ENCODE measurements around the gene HSFX4. TPM values are rescaled to one million over a fixed set of nuclear protein-coding genes. Genes with fewer than 3 reads are reported as not detected.
"Not testable (repeated sequence)": the region's sequence is repeated elsewhere in the genome, so short reads cannot be mapped to it uniquely, and the experiment has no call there.

Gene HSFX4
- not detected for total RNA-seq

- not testable (repeated sequence) for H3K27ac Mint-ChIP-seq, H3K36me3 Mint-ChIP-seq, H3K27me3 Mint-ChIP-seq, DNase-seq, H3K9me3 Mint-ChIP-seq, H3K4me3 Mint-ChIP-seq, H3K4me1 Mint-ChIP-seq
These were observed at the start of gene HSFX4 for GRCh38 chrX:149929400-149929799. Gene HSFX4 (plus strand): TSS chrX:149929573. CDS start chrX:149929645, 72 bp downstream.

- no peaks in the 10 kb centered on the region for H3K9me3 Mint-ChIP-seq
- H3K36me3 Mint-ChIP-seq, result no peaks in the 10 kb centered on the region
- no peaks in the 10 kb centered on the region for H3K4me1 Mint-ChIP-seq
- no peak within 1 kb of the TSS for H3K27ac Mint-ChIP-seq
- H3K27me3 Mint-ChIP-seq, result peaks cover 5% of the 10 kb centered on the region
- no peak within 1 kb of the TSS for H3K4me3 Mint-ChIP-seq
- no peak for DNase-seq
These were observed 48.2 kb upstream of the HSFX4 start, which contains the start of gene MAGEA8 for GRCh38 chrX:149881081-149881711. Gene MAGEA8 (plus strand): TSS chrX:149881183. CDS start chrX:149884273, 3,090 bp downstream.

GRCh38 chrX:149890828-149891227 is 38.5 kb upstream of the HSFX4 start:
- not testable (repeated sequence) for H3K27ac Mint-ChIP-seq, H3K27me3 Mint-ChIP-seq, H3K4me1 Mint-ChIP-seq, H3K36me3 Mint-ChIP-seq, DNase-seq, H3K9me3 Mint-ChIP-seq, H3K4me3 Mint-ChIP-seq

- H3K4me3 Mint-ChIP-seq, result no peak overlapping the region
- DNase-seq, result no peak
- peaks cover 15% of the 10 kb centered on the region for H3K4me1 Mint-ChIP-seq
- H3K27ac Mint-ChIP-seq, result no peak overlapping the region
- peaks cover 5% of the 10 kb centered on the region for H3K9me3 Mint-ChIP-seq
- H3K27me3 Mint-ChIP-seq, result no peaks in the 10 kb centered on the region
- H3K36me3 Mint-ChIP-seq, result peaks cover 2% of the 10 kb centered on the region
These were observed 30.8 kb upstream of the HSFX4 start for GRCh38 chrX:149898554-149898953.

GRCh38 chrX:149903889-149904748 is 25.3 kb upstream of the HSFX4 start:
- Mint-ChIP-seq H3K27me3 (no peaks in the 10 kb centered on the region), H3K27ac (peak overlapping the region; percentile 76), H3K4me3 (peak overlapping the region; percentile 55), H3K9me3 (peaks cover 2% of the 10 kb centered on the region), H3K36me3 (peaks cover 3% of the 10 kb centered on the region), H3K4me1 (peaks cover 9% of the 10 kb centered on the region)
- DNase-seq, result no peak

- DNase-seq, result no peak
- Mint-ChIP-seq H3K27ac (no peak overlapping the region), H3K36me3 (peaks cover 7% of the 10 kb centered on the region), H3K27me3 (no peaks in the 10 kb centered on the region), H3K9me3 (peaks cover 6% of the 10 kb centered on the region), H3K4me1 (peaks cover 4% of the 10 kb centered on the region), H3K4me3 (no peak overlapping the region)
These were observed 21.1 kb upstream of the HSFX4 start for GRCh38 chrX:149908308-149908707.

GRCh38 chrX:149908727-149909126 is 20.6 kb upstream of the HSFX4 start:
- Mint-ChIP-seq H3K4me1 (peaks cover 4% of the 10 kb centered on the region), H3K4me3 (no peak overlapping the region), H3K9me3 (peaks cover 8% of the 10 kb centered on the region)

GRCh38 chrX:149909324-149910177 is 19.8 kb upstream of the HSFX4 start:
- H3K4me1 Mint-ChIP-seq, result no peaks in the 10 kb centered on the region
- H3K4me3 Mint-ChIP-seq, result no peak overlapping the region
- H3K36me3 Mint-ChIP-seq, result peaks cover 7% of the 10 kb centered on the region
- DNase-seq, result no peak
- peaks cover 11% of the 10 kb centered on the region for H3K9me3 Mint-ChIP-seq
- no peak overlapping the region for H3K27ac Mint-ChIP-seq
- H3K27me3 Mint-ChIP-seq, result no peaks in the 10 kb centered on the region

More at GRCh38 chrX:149908727-149909126, 20.6 kb upstream of the HSFX4 start:
- Mint-ChIP-seq H3K27me3 (no peaks in the 10 kb centered on the region), H3K27ac (no peak overlapping the region), H3K36me3 (peaks cover 7% of the 10 kb centered on the region)
- no peak for DNase-seq

GRCh38 chrX:149910178-149910695 is 19.1 kb upstream of the HSFX4 start:
- Mint-ChIP-seq H3K9me3 (peaks cover 11% of the 10 kb centered on the region), H3K27me3 (no peaks in the 10 kb centered on the region), H3K4me3 (no peak overlapping the region), H3K36me3 (peaks cover 7% of the 10 kb centered on the region), H3K27ac (no peak overlapping the region), H3K4me1 (no peaks in the 10 kb centered on the region)
- no peak for DNase-seq

GRCh38 chrX:149916745-149917392 is 12.5 kb upstream of the HSFX4 start:
- peaks cover 10% of the 10 kb centered on the region for H3K4me1 Mint-ChIP-seq
- no peak overlapping the region for H3K4me3 Mint-ChIP-seq
- H3K27ac Mint-ChIP-seq, result peak overlapping the region; percentile 58
- H3K9me3 Mint-ChIP-seq, result peaks cover 9% of the 10 kb centered on the region
- DNase-seq, result no peak
- H3K27me3 Mint-ChIP-seq, result no peaks in the 10 kb centered on the region
- H3K36me3 Mint-ChIP-seq, result peaks cover 4% of the 10 kb centered on the region

- not testable (repeated sequence) for DNase-seq, H3K27me3 Mint-ChIP-seq, H3K36me3 Mint-ChIP-seq, H3K4me3 Mint-ChIP-seq, H3K4me1 Mint-ChIP-seq, H3K9me3 Mint-ChIP-seq, H3K27ac Mint-ChIP-seq
These were observed 5.5 kb upstream of the HSFX4 start for GRCh38 chrX:149923836-149924235.

GRCh38 chrX:149924434-149924833 is 4.9 kb upstream of the HSFX4 start:
- not testable (repeated sequence) for H3K4me3 Mint-ChIP-seq, DNase-seq, H3K27me3 Mint-ChIP-seq, H3K9me3 Mint-ChIP-seq, H3K27ac Mint-ChIP-seq, H3K36me3 Mint-ChIP-seq, H3K4me1 Mint-ChIP-seq

- not testable (repeated sequence) for H3K36me3 Mint-ChIP-seq, H3K27ac Mint-ChIP-seq, H3K4me1 Mint-ChIP-seq, DNase-seq, H3K4me3 Mint-ChIP-seq, H3K27me3 Mint-ChIP-seq, H3K9me3 Mint-ChIP-seq
These were observed 2.0 kb upstream of the HSFX4 start for GRCh38 chrX:149927245-149927963.

- H3K4me3 Mint-ChIP-seq, DNase-seq, H3K4me1 Mint-ChIP-seq, H3K9me3 Mint-ChIP-seq, H3K36me3 Mint-ChIP-seq, H3K27ac Mint-ChIP-seq, H3K27me3 Mint-ChIP-seq: not testable (repeated sequence)
These were observed 1.5 kb upstream of the HSFX4 start for GRCh38 chrX:149927964-149928258.
